Activated naive CD4-positive, alpha-beta T cell (primary cell): ENCODE results near the gene POLR1A.
"Not testable (repeated sequence)": the region's sequence is repeated elsewhere in the genome, so short reads cannot be mapped to it uniquely, and the experiment has no call there.

Experiments
- DNase-seq, 4 experiments: peaks; one replicate each; lab custom pipeline; 2025; lab: John Stamatoyannopoulos, UW

POLR1A gene

DNA sequence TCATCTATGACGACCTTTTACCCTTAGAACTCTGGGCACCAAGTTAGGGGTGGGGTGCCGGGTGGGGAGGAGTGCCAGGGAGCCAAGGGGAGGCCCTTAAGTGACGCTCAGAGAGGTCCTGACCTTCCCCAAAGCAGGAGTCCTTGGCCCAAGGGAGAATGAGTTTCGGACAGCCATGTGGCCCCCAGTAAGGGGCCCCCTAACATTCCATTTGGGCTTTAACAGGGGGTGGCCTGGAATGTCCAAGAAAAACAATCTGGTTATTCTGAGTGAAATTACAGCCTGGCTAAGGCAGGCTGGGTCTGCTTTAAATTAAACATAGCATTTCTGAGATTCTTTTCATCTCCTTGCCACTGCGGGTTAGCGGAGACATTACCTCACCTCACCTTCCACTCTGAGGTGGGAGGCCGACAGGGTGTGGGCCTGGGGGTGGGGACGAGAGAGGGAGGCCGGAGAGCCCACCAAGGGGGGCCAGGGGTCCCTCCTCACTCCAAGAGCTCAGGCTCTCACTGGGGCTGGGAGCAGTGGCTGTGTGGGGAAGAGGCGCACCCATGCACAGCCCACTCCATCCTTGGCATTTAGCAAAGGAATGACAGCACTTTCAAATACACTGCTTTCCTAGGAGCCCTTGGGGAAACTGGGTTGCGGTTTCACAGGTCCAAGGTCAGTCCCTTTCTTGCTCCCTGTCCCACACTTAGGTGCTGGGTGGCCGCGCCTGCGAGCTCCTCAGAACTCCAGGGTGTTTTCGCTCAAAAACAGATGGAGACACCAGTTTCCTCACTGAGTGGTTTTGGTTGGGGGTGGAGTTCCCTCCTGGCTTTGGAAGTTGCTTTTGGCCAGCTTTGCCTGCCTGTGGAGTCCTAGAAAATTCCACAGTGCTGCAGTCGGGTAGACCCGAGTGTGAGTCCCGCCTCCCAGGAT, 107.4 kb downstream of the POLR1A start:
- no peak for DNase-seq

DNA sequence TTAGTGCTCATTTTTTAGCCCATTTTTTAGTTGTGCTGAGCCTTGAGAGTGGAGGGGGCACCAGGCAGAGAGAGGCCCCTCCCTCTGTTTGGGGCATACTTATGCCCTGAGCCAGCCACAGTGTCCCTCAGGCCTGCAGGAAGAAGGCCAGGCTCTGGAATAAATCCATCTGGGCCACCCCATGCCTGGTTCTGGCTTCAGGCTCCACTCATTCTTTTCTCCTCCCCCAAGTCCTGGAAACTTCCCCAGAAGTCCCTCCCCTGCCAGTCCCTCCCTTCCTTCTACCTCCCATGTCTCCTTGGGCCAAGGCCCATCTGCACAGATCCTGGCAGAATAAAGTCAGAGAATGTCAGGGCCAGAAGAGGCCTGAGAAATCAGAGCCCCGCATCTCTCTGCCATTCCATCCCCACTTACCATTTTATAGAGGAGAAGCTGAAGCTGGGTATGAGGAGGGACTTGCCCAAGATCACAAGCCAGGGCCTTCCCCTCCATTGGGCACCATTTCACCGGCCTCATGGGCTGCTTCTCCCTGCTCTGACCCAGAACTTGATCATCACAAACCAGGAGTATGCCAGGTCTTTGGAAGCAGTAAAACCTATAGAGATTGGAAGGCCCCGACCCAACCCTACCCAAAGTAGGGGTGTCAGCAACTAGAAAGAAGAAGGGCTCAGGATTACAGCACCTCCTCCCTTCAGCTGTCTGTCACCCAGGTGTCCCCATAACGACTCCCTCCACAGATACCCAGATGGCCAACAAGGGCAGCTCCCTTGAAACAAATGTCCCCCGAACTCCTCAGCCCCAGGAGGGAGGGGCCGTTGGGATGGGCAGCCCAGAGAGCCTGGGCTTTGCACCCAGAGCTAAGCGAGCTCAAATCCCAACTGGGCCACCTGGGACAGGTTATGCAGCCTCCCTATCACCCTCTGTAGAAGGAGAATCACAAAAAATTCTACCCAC, 108.4 kb downstream of the POLR1A start:
- no peak for DNase-seq

DNA sequence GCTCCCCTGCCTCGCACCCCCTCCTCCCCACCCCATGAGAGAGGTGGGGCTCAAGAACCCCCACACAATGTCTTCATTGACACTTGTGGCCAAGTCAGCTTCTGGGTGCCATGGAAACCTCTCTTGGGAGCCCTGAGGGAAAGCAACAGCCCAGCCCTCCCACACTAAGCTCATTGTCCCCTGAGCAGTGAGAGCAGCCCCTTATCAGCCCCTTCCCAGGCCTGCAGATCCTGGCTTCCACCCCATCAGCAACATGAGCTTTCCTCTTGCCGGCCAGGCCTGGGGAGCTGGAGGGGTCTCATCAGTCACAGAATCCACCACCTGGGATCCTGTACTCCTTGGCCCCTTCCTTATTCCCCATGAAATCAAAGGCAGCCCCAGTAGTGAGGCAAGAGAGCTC, 109.1 kb downstream of the POLR1A start:
- DNase-seq, result no peak

- no peak for DNase-seq
These were observed 109.8 kb downstream of the POLR1A start for GRCh38 chr2:85995648-85996529.

DNA sequence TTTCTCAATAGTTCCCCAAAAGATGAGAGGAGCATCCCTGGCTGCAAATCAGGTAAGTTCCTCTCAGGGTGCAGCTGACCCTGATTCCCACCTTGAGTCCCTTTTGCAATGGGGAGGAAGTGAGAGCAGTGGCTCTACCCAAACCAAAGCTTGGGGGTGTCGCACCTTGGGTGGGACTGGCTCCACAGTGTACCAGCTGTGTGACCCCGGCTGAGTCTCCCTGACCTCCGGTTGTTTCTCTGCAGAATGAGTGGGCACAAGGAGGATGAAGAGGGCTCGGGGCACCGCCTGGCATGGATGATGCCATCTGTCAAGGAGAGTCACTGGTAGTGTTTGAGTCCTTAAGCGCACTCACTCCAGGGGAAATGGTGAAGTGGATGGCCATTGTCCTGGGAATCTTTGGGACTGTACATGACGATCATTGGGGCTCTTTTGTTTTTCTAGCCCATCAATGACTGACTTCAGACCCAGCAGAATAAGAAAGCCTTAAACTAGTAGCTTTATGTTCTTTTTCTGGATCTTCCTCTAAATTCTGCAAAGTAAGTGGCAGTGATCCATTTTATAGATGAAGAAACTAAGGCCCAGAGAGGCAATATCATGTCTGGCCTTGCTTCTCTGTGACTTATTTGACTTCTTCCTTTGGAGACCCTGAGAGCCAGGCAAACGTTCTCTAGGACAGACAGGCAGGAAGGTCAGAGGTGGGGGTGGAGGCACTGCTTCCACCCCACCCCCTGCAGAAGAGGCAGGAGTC, 110.6 kb downstream of the POLR1A start:
- no peak for DNase-seq

GRCh38 chr2:85994421-85994777, 111.3 kb downstream of the POLR1A start:
- DNase-seq, result no peak

GRCh38 chr2:85992611-85993010, 113.1 kb downstream of the POLR1A start:
- no peak for DNase-seq

DNA sequence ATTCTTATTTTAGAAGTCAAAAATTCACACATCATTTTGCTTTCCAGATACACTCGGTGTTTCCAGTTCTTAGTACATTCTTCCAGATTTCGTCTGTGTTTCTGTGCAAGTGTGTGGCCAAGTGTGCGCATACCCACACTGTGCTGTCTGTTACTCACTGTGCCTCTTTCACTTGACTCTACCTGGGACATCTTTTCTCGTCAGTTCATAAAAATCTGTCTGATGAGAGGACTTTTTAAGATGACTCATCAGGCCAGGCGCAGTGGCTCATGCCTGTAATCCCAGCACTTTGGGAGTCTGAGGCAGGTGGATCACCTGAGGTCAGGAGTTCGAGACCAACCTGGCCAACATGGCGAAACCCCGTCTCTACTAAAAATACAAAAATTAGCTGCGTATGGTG, 113.6 kb downstream of the POLR1A start:
- DNase-seq, result not testable (repeated sequence)

DNA sequence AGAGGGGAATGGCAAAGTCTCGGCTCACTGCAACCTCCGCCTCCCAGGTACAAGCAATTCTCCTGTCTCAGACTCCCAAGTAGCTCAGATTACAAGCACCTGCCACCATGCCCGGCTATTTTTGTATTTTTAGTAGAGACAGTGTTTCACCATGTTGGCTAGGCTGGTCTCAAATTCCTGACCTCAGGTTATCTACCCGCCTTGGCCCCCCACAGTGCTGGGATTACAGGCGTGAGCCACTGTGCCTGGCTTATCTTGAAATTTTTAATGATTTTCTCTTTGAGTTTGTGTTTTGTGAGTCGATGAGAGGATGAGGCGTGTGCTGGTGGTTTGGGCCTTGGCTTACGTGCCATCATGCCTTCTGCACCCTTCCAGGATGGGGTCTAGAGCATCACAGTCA, 115.6 kb downstream of the POLR1A start:
- DNase-seq, result no peak

DNA sequence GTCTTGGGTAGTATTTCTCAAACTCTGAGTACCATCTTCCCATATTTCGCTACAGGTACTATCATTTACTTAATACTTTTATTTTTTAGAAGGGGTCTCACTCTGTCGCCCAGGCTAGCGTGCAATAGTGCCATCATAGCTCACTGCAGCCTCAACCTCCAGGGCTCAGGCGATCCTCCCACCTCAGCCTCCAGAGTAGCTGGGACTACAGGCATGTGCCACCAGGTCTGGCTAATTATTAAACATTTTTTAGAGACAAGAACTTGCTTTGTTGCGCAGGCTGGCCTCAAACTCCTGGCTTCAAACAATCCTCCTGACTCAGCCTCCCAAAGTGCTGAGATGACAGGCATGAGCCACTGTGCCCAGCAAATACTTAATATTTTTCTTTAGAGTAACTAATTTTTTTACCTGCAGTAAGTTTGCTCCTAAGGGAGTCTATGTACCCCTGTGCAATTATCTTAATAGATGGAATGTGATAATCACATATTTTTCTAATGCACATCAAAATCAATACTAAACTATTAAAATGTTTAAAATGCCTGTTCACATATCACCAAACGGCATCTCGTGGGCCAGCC, 116.3 kb downstream of the POLR1A start:
- DNase-seq, result no peak

- DNase-seq, result no peak
These were observed 116.8 kb downstream of the POLR1A start for GRCh38 chr2:85988914-85989270.

DNA sequence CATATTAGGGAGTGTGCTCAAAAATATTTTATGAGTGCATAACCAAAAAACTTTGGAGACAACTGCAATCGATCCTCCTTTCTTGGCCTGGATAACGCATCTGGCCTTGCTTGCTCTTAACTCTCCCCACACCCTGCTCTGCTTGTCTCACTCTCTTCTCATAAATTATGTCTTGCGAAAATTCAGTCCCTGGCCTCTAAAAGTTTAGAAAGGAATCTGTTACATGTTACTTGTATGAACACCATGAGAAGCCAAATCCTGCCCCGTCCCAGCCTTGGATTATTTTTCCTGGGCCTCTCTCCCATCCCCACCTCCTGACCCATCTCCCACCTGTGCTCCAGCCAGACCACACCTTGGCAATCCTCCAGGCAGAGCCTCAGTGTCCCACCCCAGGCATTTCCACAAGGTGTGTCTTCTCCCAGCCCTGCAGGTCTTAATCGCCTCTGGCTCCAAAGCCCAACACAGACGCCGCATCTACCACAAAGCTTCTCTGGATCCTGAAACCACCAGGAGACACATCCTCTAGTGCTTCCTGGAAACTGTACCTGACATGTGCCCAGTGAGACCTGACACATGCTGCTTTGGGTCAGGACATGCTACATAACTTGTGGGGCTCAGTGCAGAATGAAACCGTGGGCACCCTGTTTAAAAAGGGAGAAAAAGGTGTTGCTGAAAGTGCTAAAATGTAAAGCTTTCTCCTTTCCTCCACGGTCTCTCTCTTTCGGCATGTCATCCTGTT, 117.3 kb downstream of the POLR1A start:
- no peak for DNase-seq

GRCh38 chr2:85987266-85988174, 118.2 kb downstream of the POLR1A start:
- no peak for DNase-seq

DNA sequence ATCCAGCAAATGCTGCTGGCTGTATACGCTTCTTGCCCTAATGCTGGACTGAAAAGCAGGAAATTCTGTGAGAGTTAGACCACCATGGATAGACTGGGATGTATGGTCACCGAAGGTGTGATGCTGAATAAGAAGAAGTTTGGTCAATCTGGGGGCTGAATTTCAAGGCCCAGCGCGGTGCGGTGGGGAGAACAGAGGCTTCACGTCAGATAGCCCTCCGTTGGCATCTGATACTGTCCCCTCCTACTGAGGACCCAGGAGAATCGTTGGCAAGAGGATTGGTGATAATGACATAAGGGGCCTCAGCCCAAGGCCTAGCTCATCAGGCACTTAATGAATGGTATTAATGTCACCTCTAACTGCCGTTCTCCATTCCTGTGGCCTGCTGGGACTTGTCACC, 119.6 kb downstream of the POLR1A start:
- DNase-seq, result no peak

GRCh38 chr2:85984788-85985187, 120.9 kb downstream of the POLR1A start:
- DNase-seq, result no peak

GRCh38 chr2:85983766-85984165, 121.9 kb downstream of the POLR1A start:
- DNase-seq, result no peak

DNA sequence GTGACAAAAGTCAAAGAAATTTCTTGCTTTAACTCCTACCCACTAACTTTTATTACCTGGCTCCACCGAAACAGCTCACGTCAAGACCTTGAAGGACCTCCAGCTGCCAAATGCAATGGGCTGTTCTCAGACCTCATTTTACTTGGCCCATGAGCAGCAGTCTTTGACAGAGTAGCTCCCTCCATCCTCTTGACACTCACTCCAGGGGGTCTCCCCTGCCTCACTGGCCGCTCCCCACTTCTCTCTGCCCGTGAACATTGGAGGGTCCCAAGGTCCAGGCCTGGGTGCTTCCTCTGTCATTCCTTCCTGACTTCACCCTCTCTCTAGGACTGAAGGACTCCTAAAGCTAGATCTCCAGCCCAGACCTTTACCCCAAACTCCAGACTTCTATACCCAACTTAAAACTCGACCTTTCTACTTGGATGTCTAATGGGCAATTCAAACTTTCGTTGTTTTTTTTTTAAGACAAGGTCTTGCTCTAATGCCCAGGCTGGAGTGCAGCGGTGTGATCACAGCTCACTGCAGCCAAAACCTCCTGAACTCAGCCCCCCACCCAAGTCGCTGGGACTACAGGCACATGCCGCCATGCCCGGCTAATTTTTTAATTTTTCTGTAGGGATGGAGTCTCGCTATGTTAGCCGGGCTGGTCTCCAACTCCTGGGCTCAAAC, 124.0 kb downstream of the POLR1A start:
- DNase-seq, result no peak
